ENCODE measurements around the gene CHRNB4.

DNA sequence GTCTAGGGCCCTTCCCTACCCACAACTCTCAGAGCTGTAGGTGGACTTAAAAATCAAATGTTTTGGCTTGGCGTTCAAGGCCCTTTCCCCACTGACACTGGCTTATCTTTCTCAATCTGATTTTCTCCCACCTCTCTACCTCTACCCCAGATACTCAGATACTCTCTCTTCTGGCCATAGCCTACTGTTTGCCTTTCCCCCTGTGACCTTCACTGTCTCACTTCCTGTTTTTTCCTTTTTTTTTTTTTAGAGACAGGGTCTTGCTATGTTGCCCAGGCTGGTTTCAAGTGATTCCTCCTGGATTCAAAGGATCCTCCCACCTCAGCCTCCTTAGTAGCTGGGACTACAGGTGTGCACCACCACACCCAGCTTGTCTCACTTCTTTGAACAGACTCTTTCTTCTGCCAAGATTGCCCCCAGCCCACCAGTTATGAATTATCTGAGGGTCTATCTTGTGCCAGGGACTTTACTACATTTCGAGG, 4.6 kb downstream of the CHRNB4 start:
- TF ChIP-seq, protein P1, sequence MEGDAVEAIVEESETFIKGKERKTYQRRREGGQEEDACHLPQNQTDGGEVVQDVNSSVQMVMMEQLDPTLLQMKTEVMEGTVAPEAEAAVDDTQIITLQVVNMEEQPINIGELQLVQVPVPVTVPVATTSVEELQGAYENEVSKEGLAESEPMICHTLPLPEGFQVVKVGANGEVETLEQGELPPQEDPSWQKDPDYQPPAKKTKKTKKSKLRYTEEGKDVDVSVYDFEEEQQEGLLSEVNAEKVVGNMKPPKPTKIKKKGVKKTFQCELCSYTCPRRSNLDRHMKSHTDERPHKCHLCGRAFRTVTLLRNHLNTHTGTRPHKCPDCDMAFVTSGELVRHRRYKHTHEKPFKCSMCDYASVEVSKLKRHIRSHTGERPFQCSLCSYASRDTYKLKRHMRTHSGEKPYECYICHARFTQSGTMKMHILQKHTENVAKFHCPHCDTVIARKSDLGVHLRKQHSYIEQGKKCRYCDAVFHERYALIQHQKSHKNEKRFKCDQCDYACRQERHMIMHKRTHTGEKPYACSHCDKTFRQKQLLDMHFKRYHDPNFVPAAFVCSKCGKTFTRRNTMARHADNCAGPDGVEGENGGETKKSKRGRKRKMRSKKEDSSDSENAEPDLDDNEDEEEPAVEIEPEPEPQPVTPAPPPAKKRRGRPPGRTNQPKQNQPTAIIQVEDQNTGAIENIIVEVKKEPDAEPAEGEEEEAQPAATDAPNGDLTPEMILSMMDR (conservative IDR thresholded peaks at IDR 0.05), result no peak
- no peak for TF ChIP-seq ZFX (IDR thresholded peaks at IDR 0.05)
